MCF 10A (cell line): ENCODE data around the gene GNAL. TPM values are rescaled to one million over a fixed set of nuclear protein-coding genes. Genes with fewer than 3 reads are reported as not detected.
A peak's percentile ranks its signal among the peaks of the same experiment; 100 is the strongest.

ENCODE experiments used
- BruUV-seq: library from RNA; stranded (reverse); fragments of 400-500 nt; replicated peaks from 2 replicates; lab custom pipeline; 2021; lab: Mats Ljungman, UMichigan
- CTCF ChIA-PET: fragments of 300-600 bp; sonication (Branson Sonifier 250); formaldehyde crosslinking; extraction: SDS; loops from one replicate; lab custom pipeline; 2021; ENCODE audit warnings: antibody characterized with exemption, inconsistent platforms; lab: Yijun Ruan, JAX
- POLR2A ChIA-PET: fragments of 300-600, 350-650 bp; sonication (Branson Sonifier 250); formaldehyde crosslinking; extraction: SDS; loops from one replicate; lab custom pipeline; 2020; ENCODE audit warnings: antibody characterized with exemption, inconsistent platforms; lab: Yijun Ruan, JAX
- DNase-seq: peaks from one replicate; pipeline ENCODE4 v3.0.0-alpha.2; 2018; ENCODE audit not compliant: unreplicated experiment
- H3K27ac Mint-ChIP-seq: one replicate; pipeline ENCODE4 v1.8.0; 2022; ENCODE audit warnings: mild to moderate bottlenecking, low read depth, mixed read lengths; ENCODE audit not compliant: unreplicated experiment
- H3K27me3 Mint-ChIP-seq: one replicate; pipeline ENCODE4 v1.8.0; 2022; ENCODE audit warnings: mixed read lengths; ENCODE audit not compliant: insufficient read depth, unreplicated experiment
- H3K36me3 Mint-ChIP-seq: one replicate; pipeline ENCODE4 v1.8.0; 2022; ENCODE audit warnings: mild to moderate bottlenecking, moderate library complexity, mixed read lengths; ENCODE audit not compliant: insufficient read depth, unreplicated experiment
- H3K4me1 Mint-ChIP-seq: one replicate; pipeline ENCODE4 v1.8.0; 2022; ENCODE audit warnings: mixed read lengths; ENCODE audit not compliant: insufficient read depth, unreplicated experiment
- H3K4me3 Mint-ChIP-seq: one replicate; pipeline ENCODE4 v1.8.0; 2022; ENCODE audit warnings: mild to moderate bottlenecking, moderate library complexity, mixed read lengths; ENCODE audit not compliant: unreplicated experiment
- H3K9me3 Mint-ChIP-seq: one replicate; pipeline ENCODE4 v1.8.0; 2022; ENCODE audit warnings: mixed read lengths; ENCODE audit not compliant: unreplicated experiment
- CTCF ChIP-seq: fragments of 200-600 bp; IDR thresholded peaks from one replicate; pipeline ENCODE4 v1.8.0; 2022; ENCODE audit warnings: antibody characterized with exemption, mild to moderate bottlenecking; ENCODE audit not compliant: unreplicated experiment
- intact Hi-C: fragments of 100-400 bp; cut with micrococcal nuclease; formaldehyde crosslinking; loops from 2 replicates; pipeline ENCODE4 v1.14.1; 2022
- total RNA-seq: library from RNA; stranded (reverse); gene quantifications from 2 replicates; pipeline ENCODE4 v1.2.3, GENCODE V29; 2022

Gene GNAL
- total RNA-seq, 1 experiment from 2014 or later = 1.6 TPM

GRCh38 chr18:11651899-11652298, 37.2 kb upstream of the GNAL start:
- DNase-seq = no peak
- H3K27me3 Mint-ChIP-seq = no peaks in the 10 kb centered on the region
- ChIA-PET POLR2A (no interaction called here), CTCF (interaction anchor here (10.7 kb wide), 1 partner anchor 79 kb away, joined by 347 read pairs; no protein-coding TSS in a partner anchor)
- intact Hi-C loops = no loop called here
- peaks cover 5% of the 10 kb centered on the region for H3K36me3 Mint-ChIP-seq
- H3K4me1 Mint-ChIP-seq = peaks cover 20% of the 10 kb centered on the region
- no peak for TF ChIP-seq CTCF
- no TSS peak for BruUV-seq
- no peak overlapping the region for H3K4me3 Mint-ChIP-seq
- H3K27ac Mint-ChIP-seq = no peak overlapping the region
- H3K9me3 Mint-ChIP-seq = no peaks in the 10 kb centered on the region

GRCh38 chr18:11653521-11653920, 35.5 kb upstream of the GNAL start:
- intact Hi-C loops = no loop called here
- no TSS peak for BruUV-seq
- Mint-ChIP-seq H3K36me3 (peaks cover 5% of the 10 kb centered on the region), H3K27me3 (no peaks in the 10 kb centered on the region), H3K27ac (no peak overlapping the region), H3K4me1 (peaks cover 21% of the 10 kb centered on the region), H3K4me3 (no peak overlapping the region), H3K9me3 (no peaks in the 10 kb centered on the region)
- no peak for DNase-seq
- POLR2A ChIA-PET = interaction anchor here (1.0 kb wide), 1 partner anchor 36 kb away, joined by 3 read pairs; the partner anchor contains the start of gene GNAL
- CTCF ChIA-PET = interaction anchor here (0.6 to 10.7 kb wide), 5 partner anchors 78 to 341 kb away, joined by 3 to 347 read pairs (median 42); no protein-coding TSS in a partner anchor
- TF ChIP-seq CTCF = no peak

GRCh38 chr18:11654736-11655605, 34.1 kb upstream of the GNAL start:
- DNase-seq = peak; percentile 67
- TF ChIP-seq CTCF = peak; percentile 88
- intact Hi-C loops = loop anchor here (5.0 kb wide), 1 partner anchor 217 kb away; no protein-coding TSS in a partner anchor
- Mint-ChIP-seq H3K4me1 (peaks cover 27% of the 10 kb centered on the region), H3K36me3 (peaks cover 5% of the 10 kb centered on the region), H3K9me3 (no peaks in the 10 kb centered on the region), H3K4me3 (peak overlapping the region; percentile 24), H3K27me3 (no peaks in the 10 kb centered on the region), H3K27ac (no peak overlapping the region)
- ChIA-PET CTCF (interaction anchor here (0.6 to 10.7 kb wide), 50 partner anchors 11 to 1103 kb away, joined by 3 to 347 read pairs (median 4); no protein-coding TSS in a partner anchor), POLR2A (interaction anchor here (0.5 to 3.1 kb wide), 20 partner anchors 12 to 1698 kb away, joined by 3 to 40 read pairs (median 4); partner anchors contain the start of genes CHMP1B and IMPA2)
- no TSS peak for BruUV-seq

- H3K27ac Mint-ChIP-seq = no peak overlapping the region
- no peak for DNase-seq
- H3K4me1 Mint-ChIP-seq = peaks cover 27% of the 10 kb centered on the region
- CTCF ChIA-PET = interaction anchor here (0.6 to 10.7 kb wide), 43 partner anchors 11 to 1102 kb away, joined by 3 to 347 read pairs (median 4); no protein-coding TSS in a partner anchor
- POLR2A ChIA-PET = interaction anchor here (0.5 to 3.1 kb wide), 18 partner anchors 11 to 1698 kb away, joined by 3 to 40 read pairs (median 4); partner anchors contain the start of genes CHMP1B and IMPA2
- H3K9me3 Mint-ChIP-seq = no peaks in the 10 kb centered on the region
- intact Hi-C loops = loop anchor here (5.0 kb wide), 1 partner anchor 217 kb away; no protein-coding TSS in a partner anchor
- H3K27me3 Mint-ChIP-seq = no peaks in the 10 kb centered on the region
- H3K36me3 Mint-ChIP-seq = peaks cover 5% of the 10 kb centered on the region
- H3K4me3 Mint-ChIP-seq = peak overlapping the region; percentile 24
- no TSS peak for BruUV-seq
- TF ChIP-seq CTCF = no peak
Observed at GRCh38 chr18:11655606-11655932, 33.5 kb upstream of the GNAL start.
